Parathyroid adenoma (tissue), 2 donors: ENCODE results near the gene SNRNP48.

Experiments used
- H2AFZ ChIP-seq: fragments of 300-600 bp; sonication (generic); one replicate; pipeline ENCODE4 v1.7.0; 2017; ENCODE audit warnings: antibody characterized with exemption, mild to moderate bottlenecking
- H3K27ac ChIP-seq: fragments of 300-600 bp; sonication (generic); one replicate; pipeline ENCODE4 v1.7.0; 2017
- H3K27me3 ChIP-seq: fragments of 300-600 bp; sonication (generic); one replicate; pipeline ENCODE4 v1.7.0; 2017; ENCODE audit warnings: low read length; ENCODE audit not compliant: control insufficient read depth, insufficient read depth
- H3K36me3 ChIP-seq: fragments of 300-600 bp; sonication (generic); one replicate; pipeline ENCODE4 v1.7.0; 2017; ENCODE audit warnings: low read length; ENCODE audit not compliant: control insufficient read depth, insufficient read depth
- H3K4me1 ChIP-seq: fragments of 300-600 bp; sonication (generic); one replicate; pipeline ENCODE4 v1.7.0; 2017; ENCODE audit warnings: control low read depth
- H3K4me2 ChIP-seq: fragments of 300-600 bp; sonication (generic); one replicate; pipeline ENCODE4 v1.7.0; 2017; ENCODE audit warnings: low read length
- H3K4me3 ChIP-seq: fragments of 300-600 bp; sonication (generic); one replicate; pipeline ENCODE4 v1.7.0; 2017; ENCODE audit warnings: low read depth, low read length
- H3K79me2 ChIP-seq: fragments of 300-600 bp; sonication (generic); one replicate; pipeline ENCODE4 v1.7.0; 2017; ENCODE audit warnings: control low read depth
- H3K9ac ChIP-seq: fragments of 300-600 bp; sonication (generic); one replicate; pipeline ENCODE4 v1.7.0; 2017; ENCODE audit warnings: mild to moderate bottlenecking
- H3K9me3 ChIP-seq: fragments of 300-600 bp; sonication (generic); one replicate; pipeline ENCODE4 v1.7.0; 2017; ENCODE audit warnings: low read length; ENCODE audit not compliant: control insufficient read depth
- CTCF ChIP-seq: fragments of 300-600 bp; sonication (generic); IDR thresholded peaks from one replicate; pipeline ENCODE4 v1.7.0; 2017; ENCODE audit warnings: antibody characterized with exemption, mild to moderate bottlenecking
- donor health status: primary hyperparathyroidism.

Gene SNRNP48

GRCh38 chr6:7554533-7555275, 35.3 kb upstream of the SNRNP48 start:
- Histone ChIP-seq H3K4me2 (no peak overlapping the region), H3K4me3 (no peak overlapping the region), H3K4me1 (peaks cover 15% of the 10 kb centered on the region), H3K9ac (no peak overlapping the region), H3K79me2 (peaks cover 37% of the 10 kb centered on the region), H3K36me3 (no peaks in the 10 kb centered on the region), H3K27me3 (no peaks in the 10 kb centered on the region), H3K9me3 (no peaks in the 10 kb centered on the region), H2AFZ (no peak overlapping the region), H3K27ac (no peak overlapping the region)
- TF ChIP-seq CTCF: no peak

- no peak overlapping the region for H3K9ac ChIP-seq
- peaks cover 31% of the 10 kb centered on the region for H3K79me2 ChIP-seq
- no peaks in the 10 kb centered on the region for H3K27me3 ChIP-seq
- TF ChIP-seq CTCF: no peak
- no peak overlapping the region for H3K4me3 ChIP-seq
- H2AFZ ChIP-seq: no peak overlapping the region
- peaks cover 24% of the 10 kb centered on the region for H3K4me1 ChIP-seq
- H3K27ac ChIP-seq: no peak overlapping the region
- no peaks in the 10 kb centered on the region for H3K9me3 ChIP-seq
- no peaks in the 10 kb centered on the region for H3K36me3 ChIP-seq
- H3K4me2 ChIP-seq: no peak overlapping the region
These were observed 34.3 kb upstream of the SNRNP48 start for GRCh38 chr6:7555671-7556070.

- no peaks in the 10 kb centered on the region for H3K9me3 ChIP-seq
- no peak overlapping the region for H3K4me3 ChIP-seq
- no peak overlapping the region for H3K9ac ChIP-seq
- no peak overlapping the region for H3K4me2 ChIP-seq
- no peak for TF ChIP-seq CTCF
- H3K27me3 ChIP-seq: no peaks in the 10 kb centered on the region
- peaks cover 25% of the 10 kb centered on the region for H3K4me1 ChIP-seq
- no peaks in the 10 kb centered on the region for H3K36me3 ChIP-seq
- H3K79me2 ChIP-seq: peaks cover 27% of the 10 kb centered on the region
- H3K27ac ChIP-seq: no peak overlapping the region
- H2AFZ ChIP-seq: no peak overlapping the region
These were observed 33.4 kb upstream of the SNRNP48 start for GRCh38 chr6:7556394-7557106.

- peaks cover 17% of the 10 kb centered on the region for H3K79me2 ChIP-seq
- no peak overlapping the region for H3K27ac ChIP-seq
- H3K4me2 ChIP-seq: no peak overlapping the region
- no peaks in the 10 kb centered on the region for H3K27me3 ChIP-seq
- no peak overlapping the region for H3K4me3 ChIP-seq
- no peak for TF ChIP-seq CTCF
- H3K9me3 ChIP-seq: no peaks in the 10 kb centered on the region
- no peaks in the 10 kb centered on the region for H3K36me3 ChIP-seq
- no peak overlapping the region for H3K9ac ChIP-seq
- H2AFZ ChIP-seq: no peak overlapping the region
- H3K4me1 ChIP-seq: peaks cover 32% of the 10 kb centered on the region
These were observed 32.3 kb upstream of the SNRNP48 start for GRCh38 chr6:7557652-7558051.
